Activated CD4-positive, alpha-beta T cell treated with anti-CD3 and anti-CD28 coated beads, Interleukin-2, Interleukin-6, amounts not matched to agents 100 ng/mL and 50 ng/mL, durations not matched to agents 16 hours and 8 hours (primary cell): ENCODE results near the gene ALX4.

Experiments used
- DNase-seq: peaks from one replicate; pipeline ENCODE4 v3.0.0-alpha.2; 2020

The ALX4 gene

DNA sequence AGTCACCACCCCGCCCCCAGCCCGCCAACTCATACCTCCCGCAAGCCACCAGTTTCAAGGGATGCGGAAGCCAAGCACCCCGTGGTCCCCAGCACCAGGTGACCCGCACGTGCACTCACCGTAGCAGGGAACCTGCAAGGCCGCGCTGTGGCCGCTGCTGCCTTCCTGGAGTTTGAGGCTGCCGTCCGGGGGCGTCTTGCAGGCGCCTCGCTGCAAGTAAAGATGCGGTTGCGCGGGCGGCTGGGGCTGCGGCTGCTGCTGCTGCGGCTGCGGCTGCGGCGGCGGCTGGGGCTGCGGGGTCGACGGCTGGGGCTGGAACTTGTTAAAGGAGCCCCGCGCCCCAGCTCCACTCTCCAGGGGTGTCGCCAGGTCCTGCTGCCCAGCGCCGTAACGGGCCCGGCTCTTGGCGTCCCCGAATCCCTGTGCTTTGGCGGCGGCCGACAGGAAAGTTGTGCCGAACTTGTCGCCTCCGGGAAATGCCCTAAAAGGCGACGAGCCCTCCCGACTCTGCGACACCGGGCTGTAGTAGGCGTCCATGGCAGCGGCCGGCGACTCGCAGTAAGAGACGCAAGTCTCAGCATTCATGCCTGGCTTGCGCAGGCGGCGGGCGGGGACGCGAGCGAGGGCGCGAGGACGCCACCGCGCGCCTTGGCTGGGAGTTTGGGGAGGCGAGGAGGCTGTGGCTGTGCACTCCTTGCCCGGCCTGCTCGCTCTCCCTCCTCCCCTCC lies at the start of gene ALX4:
Gene ALX4 (minus strand): TSS at position 662 of the 728 bp plus-strand sequence. CDS start 77 bp downstream, at position 585.
- peak; percentile 55 for DNase-seq

DNA sequence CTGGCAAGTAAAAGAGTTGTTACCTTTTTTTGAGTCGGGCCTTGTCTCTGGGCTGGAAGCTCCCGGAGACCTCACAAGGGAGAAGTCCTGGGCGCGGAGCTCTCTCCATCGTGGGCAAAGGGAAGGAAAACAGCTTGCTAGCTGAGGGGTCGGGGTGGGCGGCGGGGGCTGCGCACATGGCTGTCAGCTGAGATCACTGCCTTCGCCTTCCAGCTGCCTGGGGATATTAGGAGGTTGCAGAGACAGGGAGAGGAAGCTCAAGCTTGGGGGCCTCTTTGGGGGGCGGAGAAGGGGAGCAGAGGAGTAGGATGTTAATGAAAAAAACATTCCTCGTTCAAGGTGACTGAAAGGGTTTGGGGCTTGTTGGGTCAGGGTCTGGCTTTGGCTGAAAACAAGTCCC lies 49.2 kb upstream of the ALX4 start:
- no peak for DNase-seq

DNA sequence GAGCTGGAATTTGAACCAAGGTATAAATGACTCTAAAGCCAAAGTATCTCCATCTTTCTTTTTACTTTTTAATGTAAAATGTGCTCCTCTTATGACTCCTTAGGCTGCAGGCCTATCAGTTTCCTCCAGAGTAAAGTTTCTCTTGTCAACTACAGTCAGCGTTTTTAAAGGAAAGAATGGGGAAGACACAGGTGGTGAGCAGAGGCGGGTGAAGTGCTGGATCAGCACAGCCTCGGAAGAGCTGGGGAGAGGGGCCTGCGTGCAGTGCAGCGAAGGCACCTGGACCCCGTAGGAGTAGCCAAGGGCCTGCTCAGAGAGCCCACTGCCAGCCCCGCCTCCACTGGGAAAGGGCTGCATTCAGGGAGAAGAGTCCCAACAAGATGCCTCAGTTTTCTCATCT lies 48.8 kb upstream of the ALX4 start:
- DNase-seq: no peak

DNA sequence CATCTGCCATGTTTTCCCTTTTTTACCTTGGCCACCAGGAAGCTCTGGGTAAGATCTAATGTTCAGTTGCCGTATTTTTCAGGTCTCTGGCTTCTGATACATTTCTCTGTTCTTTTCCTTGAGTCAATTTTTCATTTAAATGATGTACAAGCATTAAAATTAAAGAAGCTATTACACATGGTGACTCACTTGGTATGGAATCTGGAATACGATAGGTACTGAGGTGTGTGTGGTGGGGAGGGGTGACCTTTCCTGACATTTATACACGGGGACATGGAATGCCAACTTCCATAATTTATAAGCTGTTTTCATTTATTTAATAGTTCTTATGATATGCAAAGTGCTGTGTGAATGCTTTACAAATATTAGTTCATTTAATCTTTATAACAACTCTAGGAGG lies 47.8 kb upstream of the ALX4 start:
- DNase-seq: no peak

DNA sequence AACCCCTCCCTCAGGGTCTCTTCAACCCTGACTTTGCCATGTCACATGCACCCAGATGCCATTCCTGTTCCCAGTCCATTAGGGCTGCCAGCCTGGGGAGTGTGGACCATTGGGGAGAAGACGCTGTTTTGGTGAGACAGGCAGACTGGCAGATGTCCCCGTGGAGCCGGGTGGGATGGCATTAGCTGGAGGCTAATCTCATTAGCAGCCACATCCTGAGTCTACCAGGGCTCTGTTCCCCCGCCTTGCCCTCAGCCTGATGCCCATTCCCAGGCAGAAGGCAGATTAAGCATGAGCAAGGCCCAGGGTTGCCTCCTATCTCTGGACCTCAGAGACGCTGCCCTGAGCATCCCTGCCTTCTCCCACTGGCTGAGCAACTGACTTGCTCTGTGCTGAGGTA lies 46.4 kb upstream of the ALX4 start:
- no peak for DNase-seq

DNA sequence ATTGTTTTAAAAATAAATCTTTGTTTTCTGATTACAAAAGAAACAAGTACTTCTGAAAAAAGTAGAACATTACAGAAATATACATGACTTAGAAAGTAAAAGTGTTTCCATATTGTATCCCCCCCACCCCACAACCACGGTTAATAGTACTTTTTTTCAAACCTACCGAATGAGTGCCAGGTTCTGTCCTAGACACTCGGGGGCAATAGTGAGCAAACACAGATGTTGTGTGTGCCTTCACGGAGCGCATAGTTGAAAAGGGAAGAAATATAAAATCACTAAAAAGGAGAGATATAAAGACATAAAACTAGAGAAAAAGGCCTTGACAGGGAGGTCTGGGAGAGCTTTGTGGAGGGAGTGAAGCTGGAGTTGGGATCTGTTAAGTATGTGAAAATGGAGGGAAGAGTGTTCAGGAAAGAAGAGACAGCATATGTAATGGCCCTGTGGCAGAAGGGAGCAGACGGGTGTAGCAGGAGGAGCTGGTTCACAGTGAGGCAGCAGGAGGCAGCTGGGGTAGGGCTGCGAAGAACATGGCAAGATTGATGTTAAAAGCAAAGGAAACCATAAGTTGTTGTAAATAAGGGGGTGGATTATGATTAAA lies 42.1 kb upstream of the ALX4 start:
- no peak for DNase-seq

DNA sequence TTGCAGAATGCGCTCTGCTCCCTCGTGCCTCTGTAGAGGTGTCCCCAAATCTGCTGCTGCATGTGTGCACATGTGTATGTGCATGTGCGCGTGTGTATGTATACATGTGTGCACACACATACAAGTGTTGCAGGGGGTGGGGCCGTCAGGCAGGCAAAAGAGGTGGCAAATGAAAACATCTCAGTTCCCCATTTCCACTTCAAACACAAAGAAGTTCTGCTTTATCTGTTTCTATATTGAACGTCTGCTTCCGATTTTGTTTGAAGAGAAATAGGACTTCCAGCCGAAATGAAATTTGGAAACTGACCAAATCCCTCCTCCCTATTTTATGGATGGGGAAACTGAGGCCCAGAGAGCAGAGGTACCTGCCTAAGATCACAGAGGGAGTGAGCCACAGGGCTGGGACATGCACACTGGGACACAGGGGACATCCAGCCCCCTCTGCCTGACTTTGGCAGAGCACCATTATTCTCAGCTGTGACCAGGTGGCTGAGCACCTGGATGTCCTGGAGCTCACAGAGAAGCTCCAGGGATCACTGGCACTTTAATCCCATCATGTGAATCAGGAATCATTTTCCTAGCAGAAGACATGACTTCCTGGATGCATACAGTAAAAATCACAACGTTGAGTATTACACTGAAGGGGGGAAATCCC lies 41.2 kb upstream of the ALX4 start:
- no peak for DNase-seq

DNA sequence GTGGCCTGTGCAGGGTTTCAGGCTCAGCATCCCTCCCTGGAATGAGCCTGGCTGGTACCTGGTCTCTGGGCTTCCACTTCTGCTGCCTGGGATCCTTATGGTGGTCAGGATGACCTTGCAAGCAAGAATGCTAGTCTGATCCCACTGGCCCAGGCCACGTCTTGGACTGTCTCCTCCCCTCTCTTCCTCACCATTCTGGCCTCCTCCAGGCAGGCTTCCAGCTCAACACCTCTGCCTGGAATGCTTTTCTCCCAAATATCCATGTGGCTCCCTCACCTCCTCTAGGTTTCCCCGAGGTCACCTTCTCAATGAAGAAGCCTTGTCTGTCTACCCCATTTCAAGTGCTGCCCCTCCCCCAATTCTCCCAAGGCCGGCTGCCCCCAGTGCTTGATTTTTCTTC lies 39.4 kb upstream of the ALX4 start:
- no peak for DNase-seq

DNA sequence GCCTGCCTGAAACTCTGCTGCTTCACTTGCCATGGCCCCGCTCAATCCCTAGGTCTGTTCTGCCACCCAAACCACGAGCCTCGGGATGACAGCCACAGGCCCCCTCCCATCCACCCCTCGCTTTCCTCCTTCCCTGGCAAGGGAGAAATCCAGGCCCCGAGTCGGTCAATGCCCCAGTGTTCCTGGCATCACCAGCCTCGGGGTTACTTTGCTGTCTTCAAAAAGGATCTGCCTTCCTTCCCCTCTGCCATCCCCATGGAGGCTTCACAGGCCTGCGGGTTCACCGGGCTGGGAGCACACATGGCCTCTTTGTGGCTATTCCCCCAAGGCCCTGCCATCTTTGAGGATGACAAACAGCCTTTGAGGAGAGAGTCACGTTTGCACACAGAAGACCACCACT lies 38.8 kb upstream of the ALX4 start:
- DNase-seq: no peak

DNA sequence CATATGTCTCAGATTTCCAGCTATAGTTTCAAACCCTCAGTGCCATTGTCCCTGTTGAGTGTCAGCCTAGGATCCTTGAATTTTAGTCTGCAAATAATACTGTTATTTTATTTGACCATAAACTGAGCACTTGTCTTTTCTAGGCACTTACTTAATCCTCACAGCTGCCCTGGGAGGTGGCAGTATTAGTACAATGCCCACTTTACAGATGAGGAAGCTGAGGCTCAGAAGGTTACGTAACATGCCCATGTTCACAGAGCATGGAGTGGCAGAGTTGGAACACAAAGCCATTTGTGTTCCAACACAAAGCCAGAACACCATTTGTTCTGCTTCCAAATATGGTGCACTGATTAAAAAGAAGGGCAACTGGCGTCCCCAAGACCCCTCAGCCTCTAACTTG lies 38.2 kb upstream of the ALX4 start:
- DNase-seq: no peak

DNA sequence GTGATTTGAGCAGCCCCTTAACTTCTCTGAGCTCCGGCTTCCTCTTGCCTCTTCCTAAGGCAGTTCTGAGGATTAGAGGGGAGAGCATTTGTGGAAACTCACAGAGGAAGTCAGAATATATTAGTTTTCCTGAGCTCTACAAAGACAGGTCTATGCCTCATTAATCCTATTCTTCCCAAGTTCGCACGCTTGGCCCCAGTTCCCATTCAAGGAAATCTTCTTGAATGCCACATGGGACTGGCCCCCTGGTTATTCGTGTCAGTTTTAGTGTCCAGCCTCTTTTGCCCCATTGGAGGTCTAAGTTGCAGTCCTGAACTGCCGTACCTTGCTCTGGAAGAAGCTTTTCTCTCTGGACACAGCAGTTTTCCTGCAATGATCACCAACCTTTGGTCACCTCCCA lies 37.6 kb upstream of the ALX4 start:
- DNase-seq: no peak

DNA sequence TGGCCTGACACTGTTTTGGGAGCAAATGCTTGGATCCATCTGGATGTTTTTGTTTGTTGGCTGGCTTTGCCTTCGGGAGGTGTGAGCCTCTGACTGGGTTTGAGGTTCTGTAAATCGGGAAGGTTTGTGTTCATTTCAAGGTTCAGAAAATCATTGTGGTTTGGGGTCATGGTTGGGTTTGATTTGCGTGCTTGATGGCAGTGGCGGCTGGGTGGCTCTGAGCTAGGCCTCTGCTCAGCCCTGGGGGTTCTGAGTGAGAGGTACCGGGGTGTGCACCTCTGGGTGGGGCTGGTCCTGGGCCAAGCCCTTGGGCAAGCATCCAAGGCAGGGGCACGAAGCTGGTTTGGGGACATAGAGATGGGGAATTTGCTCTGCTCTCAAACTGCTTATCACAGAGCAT lies 37.0 kb upstream of the ALX4 start:
- no peak for DNase-seq

DNA sequence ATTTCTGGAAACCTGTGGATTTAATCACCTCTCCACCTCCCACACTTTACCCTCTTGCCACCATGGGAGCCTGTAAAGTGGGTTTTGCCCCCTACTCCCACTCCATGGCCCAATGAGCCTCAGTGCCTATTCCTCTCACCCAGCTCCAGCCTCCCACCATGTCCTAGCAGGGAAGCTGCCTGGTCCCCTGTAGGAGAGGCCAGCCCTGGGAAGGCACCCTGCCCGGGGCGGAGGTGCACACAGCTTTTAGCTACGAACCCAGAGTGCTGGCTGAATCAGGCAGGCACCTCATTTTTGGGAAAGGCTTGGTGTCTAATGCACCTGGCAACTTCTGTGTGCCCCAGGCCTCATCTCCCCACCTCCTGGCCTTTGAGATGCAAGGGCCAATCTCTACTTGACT lies 35.8 kb upstream of the ALX4 start:
- no peak for DNase-seq

DNA sequence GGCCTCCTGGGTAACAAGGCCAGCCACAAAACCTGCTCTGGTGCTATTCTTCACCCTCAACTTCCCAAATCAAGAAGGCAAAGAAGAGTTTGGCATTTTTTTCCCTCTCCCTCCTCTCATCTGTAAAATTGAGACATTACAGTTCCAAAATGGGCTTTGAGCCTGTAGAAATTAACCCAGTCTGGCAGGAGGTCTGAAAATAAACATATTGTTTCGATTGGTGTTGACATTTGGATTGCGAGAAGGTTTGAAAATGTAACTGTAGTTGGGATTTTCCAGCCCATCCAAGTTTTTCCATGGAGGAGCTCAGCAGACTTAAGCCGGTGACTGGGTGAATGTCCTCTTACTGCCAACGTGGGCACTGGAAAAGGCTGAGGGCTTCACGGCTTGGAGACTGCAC lies 35.0 kb upstream of the ALX4 start:
- no peak for DNase-seq

DNA sequence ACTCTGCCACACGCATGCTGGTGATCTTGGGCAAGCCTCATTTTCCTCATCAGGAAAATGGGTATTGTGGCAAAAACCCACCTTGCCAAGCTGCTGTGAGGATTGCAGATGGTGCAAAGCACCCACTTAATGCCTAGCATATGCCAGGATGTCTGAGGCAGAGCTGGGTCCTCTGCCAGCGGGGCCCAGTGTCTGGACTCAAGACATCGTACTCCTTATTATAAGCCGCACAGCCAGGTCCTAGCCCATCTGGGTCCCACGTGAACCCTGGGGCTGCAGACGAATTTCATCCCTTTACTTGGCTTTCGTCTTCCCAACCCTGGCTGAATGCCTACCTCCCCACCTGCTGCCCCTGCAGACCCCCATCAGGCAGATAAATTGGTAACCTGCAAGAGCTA lies 34.5 kb upstream of the ALX4 start:
- DNase-seq: no peak

DNA sequence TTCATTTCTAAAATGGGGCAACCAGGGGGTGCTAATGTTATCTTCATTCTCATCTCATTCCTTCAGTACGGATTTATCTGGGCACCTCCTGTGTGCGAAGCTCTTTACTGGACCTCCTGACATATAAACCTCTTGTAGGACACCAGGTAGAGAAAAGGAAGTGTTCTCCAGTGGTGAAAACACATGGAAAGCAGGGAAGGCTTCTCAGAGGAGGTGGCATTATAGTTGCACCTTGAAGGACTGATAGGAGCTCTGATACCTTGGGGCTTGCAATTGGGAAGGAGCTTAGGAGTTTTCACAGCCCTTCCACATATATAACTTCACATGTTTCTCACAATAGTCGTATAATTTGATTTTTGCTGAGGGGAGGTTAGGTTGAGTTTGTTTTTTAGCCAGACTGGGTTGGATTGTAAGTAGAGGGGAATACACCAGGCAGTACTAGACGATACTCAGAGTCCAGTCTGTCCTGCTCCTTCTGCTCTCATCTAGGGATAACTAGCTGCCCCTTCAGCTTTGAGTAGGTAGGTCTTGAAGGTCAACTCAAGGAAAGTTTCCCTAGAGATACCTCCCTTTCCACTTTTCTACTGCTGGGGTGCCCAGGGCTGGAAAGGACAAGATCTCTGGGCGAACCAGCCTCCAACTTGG lies 34.0 kb upstream of the ALX4 start:
- DNase-seq: no peak

DNA sequence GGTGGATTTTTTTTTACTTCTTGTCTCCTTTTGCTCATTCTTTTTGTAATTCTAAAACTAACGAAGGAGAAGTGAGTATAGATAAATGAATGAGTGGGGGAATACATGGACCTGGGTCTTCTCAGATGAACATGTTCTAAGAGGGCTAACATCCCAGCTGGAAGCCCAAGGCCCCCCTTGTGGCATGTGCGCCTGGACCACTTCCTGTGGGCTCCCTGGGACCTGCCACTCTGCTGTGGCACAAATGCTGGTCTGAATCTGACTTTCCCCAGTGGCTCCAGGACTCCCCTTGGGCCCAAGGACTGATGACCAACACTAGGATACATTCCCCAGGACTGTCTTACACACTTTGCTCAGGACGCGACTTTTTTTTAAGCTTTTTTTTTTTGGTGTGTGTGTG lies 32.7 kb upstream of the ALX4 start:
- no peak for DNase-seq

DNA sequence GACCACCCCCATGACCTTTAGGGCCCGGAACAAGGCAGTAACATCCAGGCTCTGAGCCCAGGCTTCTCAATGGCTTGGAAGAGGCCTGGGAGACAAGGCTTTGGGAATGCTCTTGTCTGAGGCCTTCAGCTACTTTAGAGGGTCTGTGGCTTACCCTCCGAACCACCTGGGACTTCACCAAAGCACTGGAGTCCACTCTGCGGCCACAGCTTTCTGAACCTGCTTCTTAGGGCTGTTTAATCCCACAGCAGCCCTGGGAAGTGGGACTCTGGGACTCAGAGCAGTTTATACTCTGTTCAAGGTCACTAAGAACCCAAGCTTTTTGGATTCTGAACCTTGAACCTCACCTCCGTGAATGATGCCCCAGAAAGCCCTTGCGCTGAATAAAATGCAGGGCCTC lies 30.7 kb upstream of the ALX4 start:
- no peak for DNase-seq

DNA sequence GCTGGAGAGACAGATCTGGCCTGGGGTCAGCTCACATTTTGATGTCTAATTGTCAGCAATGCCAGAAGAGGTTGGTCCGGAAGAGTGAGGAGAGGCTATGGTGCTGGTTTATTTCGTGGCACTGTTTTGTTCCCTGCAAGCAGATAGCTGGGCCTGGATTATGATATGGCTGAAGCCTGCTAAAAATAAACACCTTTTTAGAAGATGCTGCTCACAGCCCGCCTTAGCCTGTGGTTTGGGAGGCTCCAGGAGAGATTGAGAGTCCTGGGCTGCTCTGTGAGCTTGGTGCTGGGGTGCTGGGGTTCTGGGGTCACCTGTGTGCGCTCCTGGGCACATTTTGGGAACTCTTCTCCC lies 29.6 kb upstream of the ALX4 start:
- no peak for DNase-seq

DNA sequence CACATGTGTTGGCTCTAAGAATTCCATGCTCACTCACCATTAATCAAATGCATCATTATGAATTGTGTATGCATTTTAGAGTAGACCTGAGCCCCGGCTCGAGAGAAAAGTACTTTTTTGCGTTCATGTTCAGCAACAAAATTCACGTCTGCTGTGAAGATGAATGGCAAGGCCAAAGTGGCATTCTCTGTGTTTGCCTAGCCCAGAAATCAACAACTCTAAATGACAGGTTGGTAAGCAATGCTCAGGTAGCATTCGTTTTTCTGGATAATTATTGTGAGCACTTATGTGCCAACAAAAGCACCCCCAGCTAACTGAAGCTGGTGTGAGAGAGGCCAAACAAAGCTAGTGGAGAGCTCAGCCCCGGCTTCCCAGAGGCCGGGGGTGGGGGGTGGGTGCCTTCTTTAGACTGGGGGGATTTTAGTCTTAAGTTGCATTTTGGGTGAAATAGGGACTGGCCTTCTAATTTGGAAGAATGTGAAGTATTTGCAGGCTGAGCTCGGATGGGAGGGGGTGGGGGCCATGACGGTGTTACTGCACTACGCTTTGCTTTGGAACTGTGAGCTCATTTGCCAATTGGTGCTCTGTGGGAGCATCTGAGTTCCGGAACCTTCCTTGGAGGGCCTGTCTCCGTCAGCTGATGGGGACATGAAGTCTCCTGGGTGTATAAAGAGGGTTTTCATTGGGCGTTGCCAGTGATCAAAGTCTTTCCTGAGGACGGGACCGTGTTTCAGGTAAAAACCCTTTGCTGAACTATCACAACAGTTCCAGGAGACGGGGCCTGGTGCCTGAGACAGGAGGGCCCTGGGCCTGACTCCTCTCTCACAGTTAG lies 29.0 kb upstream of the ALX4 start:
- no peak for DNase-seq

DNA sequence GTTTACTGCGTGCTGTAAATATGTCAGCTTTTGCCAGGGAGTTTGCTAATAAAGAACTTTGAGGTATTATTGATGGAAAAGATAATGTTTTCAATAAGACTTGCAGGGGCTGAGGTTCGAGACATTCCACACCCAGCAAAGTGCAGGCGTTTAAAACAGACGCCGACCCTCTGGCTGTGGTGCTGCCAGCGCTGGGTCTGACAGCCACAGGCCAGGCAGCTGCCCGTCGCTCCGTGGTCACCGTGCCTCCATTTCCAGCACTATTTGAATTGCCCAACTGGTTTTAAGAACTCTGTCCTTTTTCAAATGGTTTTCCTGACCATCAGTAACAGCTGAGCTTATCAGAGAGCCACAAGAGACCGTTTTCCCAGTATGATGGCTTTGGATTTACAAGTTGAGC lies 28.1 kb upstream of the ALX4 start:
- DNase-seq: no peak

DNA sequence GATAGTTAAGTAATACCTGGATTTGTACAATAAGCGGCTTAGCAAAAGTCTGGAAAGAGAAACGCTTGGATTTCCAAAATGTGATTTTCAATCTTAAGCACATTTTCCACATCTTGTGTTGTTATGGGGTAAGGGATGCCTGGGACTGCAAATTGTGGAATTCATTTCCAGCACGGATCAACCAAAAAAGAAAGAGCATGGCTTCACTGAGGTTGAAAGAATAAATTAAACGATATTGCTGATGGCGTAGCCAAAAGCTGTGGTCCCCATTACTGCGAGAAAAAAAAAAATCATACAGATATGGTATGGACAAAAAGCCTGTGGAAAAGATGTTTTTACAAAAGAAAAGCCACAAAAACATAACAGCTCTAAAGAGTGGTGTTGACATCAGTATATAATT lies 26.0 kb upstream of the ALX4 start:
- DNase-seq: no peak

DNA sequence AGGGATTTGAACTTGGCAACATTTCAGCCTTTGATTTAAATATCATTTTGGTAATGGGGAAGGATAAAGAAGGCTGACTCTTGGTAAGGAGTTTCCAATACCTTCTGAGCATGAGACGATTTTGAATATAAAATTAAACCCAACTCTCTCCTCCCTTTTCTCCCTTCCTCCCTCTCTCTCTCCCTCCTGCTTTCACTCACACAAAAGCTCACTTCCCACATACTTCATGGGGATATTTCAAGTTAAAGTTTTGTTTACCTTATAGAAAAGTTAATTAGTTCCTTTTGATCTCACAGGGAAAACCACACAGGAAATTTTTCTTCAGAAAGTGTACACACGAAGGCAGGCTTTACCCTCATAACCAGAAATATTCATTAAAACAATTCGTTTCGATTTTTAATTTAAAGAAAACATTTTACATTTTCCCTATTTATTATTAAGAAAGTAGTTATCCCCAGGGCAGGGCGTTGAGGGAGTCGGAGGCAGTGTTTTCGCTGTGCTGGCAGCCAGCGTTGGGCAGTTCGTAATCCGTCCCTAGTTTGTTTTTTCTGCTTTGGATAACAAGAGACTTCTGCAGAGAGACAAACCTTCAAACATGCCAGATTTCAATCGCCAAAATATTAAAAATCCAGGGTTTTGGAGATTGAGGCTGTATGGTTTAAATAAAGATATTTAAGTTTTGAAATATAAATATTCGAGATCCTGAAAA lies 25.3 kb upstream of the ALX4 start:
- no peak for DNase-seq
